Measurements from ENCODE around the gene PRDX1.
"Not testable (repeated sequence)": the region's sequence is repeated elsewhere in the genome, so short reads cannot be mapped to it uniquely, and the experiment has no call there.

Gene PRDX1

GRCh38 chr1:45507195-45507594, 14.5 kb downstream of the PRDX1 start:
- DNase-seq (ENCODE audit: low read depth in 1 of 2, low spot score in 1 of 2) = no peak

GRCh38 chr1:45503462-45504360, 18.0 kb downstream of the PRDX1 start:
- no peak for DNase-seq (ENCODE audit: low read depth in 1 of 2, low spot score in 1 of 2)

- DNase-seq (ENCODE audit: low read depth in 1 of 2, low spot score in 1 of 2) = no peak
Observed at GRCh38 chr1:45501505-45501859, 20.2 kb downstream of the PRDX1 start.

- DNase-seq (ENCODE audit: low read depth in 1 of 2, low spot score in 1 of 2) = no peak
Observed at GRCh38 chr1:45499415-45499769, 22.3 kb downstream of the PRDX1 start.

- DNase-seq (ENCODE audit: low read depth in 1 of 2, low spot score in 1 of 2) = no peak
Observed at GRCh38 chr1:45498279-45498678, 23.4 kb downstream of the PRDX1 start.

GRCh38 chr1:45493116-45493697, 28.5 kb downstream of the PRDX1 start:
- peak in 1 of 2 donors; percentile 11 for DNase-seq (ENCODE audit: low read depth in 1 of 2, low spot score in 1 of 2)

GRCh38 chr1:45492691-45493090, 29.0 kb downstream of the PRDX1 start:
- no peak for DNase-seq (ENCODE audit: low read depth in 1 of 2, low spot score in 1 of 2)

GRCh38 chr1:45491487-45492260, 30.0 kb downstream of the PRDX1 start:
- no peak for DNase-seq (ENCODE audit: low read depth in 1 of 2, low spot score in 1 of 2)

- peak; percentile 91 to 96 for DNase-seq (ENCODE audit: low read depth in 1 of 2, low spot score in 1 of 2)
Observed at GRCh38 chr1:45490626-45491486, 30.8 kb downstream of the PRDX1 start, which contains the start of gene TESK2. TSS of gene TESK2 (minus strand) at chr1:45491163. CDS start at chr1:45457785, 33,378 bp downstream.

- no peak for DNase-seq (ENCODE audit: low read depth in 1 of 2, low spot score in 1 of 2)
Observed at GRCh38 chr1:45490121-45490625, 31.5 kb downstream of the PRDX1 start.

- DNase-seq (ENCODE audit: low read depth in 1 of 2, low spot score in 1 of 2) = not testable (repeated sequence)
Observed at GRCh38 chr1:45489379-45489778, 32.3 kb downstream of the PRDX1 start.

- DNase-seq (ENCODE audit: low read depth in 1 of 2, low spot score in 1 of 2) = no peak
Observed at GRCh38 chr1:45488666-45489377, 32.9 kb downstream of the PRDX1 start.

- no peak for DNase-seq (ENCODE audit: low read depth in 1 of 2, low spot score in 1 of 2)
Observed at GRCh38 chr1:45485949-45486348, 35.7 kb downstream of the PRDX1 start.

- no peak for DNase-seq (ENCODE audit: low read depth in 1 of 2, low spot score in 1 of 2)
Observed at GRCh38 chr1:45479039-45479748, 42.5 kb downstream of the PRDX1 start.

- DNase-seq (ENCODE audit: low read depth in 1 of 2, low spot score in 1 of 2) = no peak
Observed at GRCh38 chr1:45478121-45478814, 43.4 kb downstream of the PRDX1 start.

- no peak for DNase-seq (ENCODE audit: low read depth in 1 of 2, low spot score in 1 of 2)
Observed at GRCh38 chr1:45477646-45478045, 44.0 kb downstream of the PRDX1 start.

- DNase-seq (ENCODE audit: low read depth in 1 of 2, low spot score in 1 of 2) = not testable (repeated sequence)
Observed at GRCh38 chr1:45474194-45474593, 47.5 kb downstream of the PRDX1 start.

- no peak for DNase-seq (ENCODE audit: low read depth in 1 of 2, low spot score in 1 of 2)
Observed at GRCh38 chr1:45473302-45473701, 48.4 kb downstream of the PRDX1 start.

GRCh38 chr1:45470306-45470798, 51.3 kb downstream of the PRDX1 start:
- DNase-seq (ENCODE audit: low read depth in 1 of 2, low spot score in 1 of 2) = no peak

Measured in stimulated activated CD4-positive, alpha-beta T cell treated with anti-CD3 and anti-CD28 coated beads, Interleukin-15, amount 100 ng/mL, for 1 hour (primary cell).